ENCODE results near the gene NUAK1. TPM values are rescaled to one million over a fixed set of nuclear protein-coding genes. Genes with fewer than 3 reads are reported as not detected.

Gene NUAK1
- total RNA-seq, 1 experiment from 2014 or later: 7.4 TPM

DNA sequence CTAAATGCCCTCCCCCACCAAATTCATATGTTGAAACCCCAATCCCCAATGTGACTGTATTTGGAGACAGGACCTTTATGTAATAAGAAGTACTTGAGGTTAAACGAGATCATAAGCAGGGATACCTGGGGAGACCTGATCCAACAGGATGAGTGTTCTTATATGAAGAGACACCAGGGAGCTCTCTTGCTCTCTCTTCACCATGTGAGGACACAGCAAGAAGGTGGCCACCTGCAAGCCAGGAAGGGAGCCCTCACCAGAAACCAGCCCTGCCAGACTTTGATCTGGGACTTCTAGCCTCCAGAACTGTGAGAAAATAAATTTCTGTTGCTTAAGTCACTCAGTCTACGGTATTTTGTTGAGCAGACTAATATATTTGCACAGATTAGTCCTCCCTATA lies 113.6 kb downstream of the NUAK1 start (continued):
- TF ChIP-seq, protein P1, sequence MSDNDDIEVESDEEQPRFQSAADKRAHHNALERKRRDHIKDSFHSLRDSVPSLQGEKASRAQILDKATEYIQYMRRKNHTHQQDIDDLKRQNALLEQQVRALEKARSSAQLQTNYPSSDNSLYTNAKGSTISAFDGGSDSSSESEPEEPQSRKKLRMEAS (IDR thresholded peaks at IDR 0.05): no peak
- TF ChIP-seq RAD21 (IDR thresholded peaks at IDR 0.05; ENCODE audit: low read depth) (no peak), SIN3A (IDR thresholded peaks at IDR 0.05; ENCODE audit: low read depth) (no peak)
- TF ChIP-seq, protein P2, sequence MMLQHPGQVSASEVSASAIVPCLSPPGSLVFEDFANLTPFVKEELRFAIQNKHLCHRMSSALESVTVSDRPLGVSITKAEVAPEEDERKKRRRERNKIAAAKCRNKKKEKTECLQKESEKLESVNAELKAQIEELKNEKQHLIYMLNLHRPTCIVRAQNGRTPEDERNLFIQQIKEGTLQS (IDR thresholded peaks at IDR 0.05): no peak

DNA sequence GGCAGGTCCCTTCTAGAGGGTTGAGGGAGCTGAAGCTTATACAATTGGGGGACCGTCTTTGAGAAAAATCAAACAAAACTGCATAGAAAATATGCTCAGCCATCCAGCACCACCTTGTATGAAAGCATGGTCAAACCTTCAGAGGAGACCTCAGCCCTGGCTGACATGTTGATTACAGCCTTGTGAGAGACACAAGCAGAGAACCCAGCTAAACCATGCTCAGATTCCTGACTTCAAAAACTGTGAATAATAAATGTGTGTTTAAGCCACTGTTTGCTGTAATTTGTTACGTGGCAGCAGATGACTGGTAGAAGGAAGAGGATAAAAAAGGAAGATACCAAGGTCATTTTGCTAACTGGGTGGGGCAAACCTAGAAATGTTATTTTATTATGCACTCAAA lies 115.7 kb downstream of the NUAK1 start:
- ATAC-seq: no peak
- RAD21 ChIA-PET (ENCODE audit: low non-redundant PET in 1 of 2, low total read pairs in 2 of 2, uncharacterized antibody in 2 of 2, unreplicated experiment in 2 of 2): no interaction called here
- H3K4me3 ChIP-seq (replicated peaks in 1 of 2; ENCODE audit: low read depth in 1 of 2, low read length in 2 of 2): no peak overlapping the region
- H4K20me1 ChIP-seq (ENCODE audit: insufficient read depth): no peaks in the 10 kb centered on the region
- H3K9me3 ChIP-seq (ENCODE audit: control insufficient read depth in 1 of 2, insufficient read depth in 1 of 2, low read depth in 1 of 2, low read length in 2 of 2): no peaks in the 10 kb centered on the region; a peak in 1 of 4 replicates
- no peaks in the 10 kb centered on the region for H3K4me1 ChIP-seq (ENCODE audit: control insufficient read depth in 1 of 2, insufficient read depth in 2 of 2, low read length in 2 of 2)
- CTCF ChIA-PET: no interaction called here
- intact Hi-C loops (cut with micrococcal nuclease): no loop called here
- no peak overlapping the region for H3K4me2 ChIP-seq (ENCODE audit: low read length)
- 0 out of 2 replicates have a peak, but pooled peaks cover 3% of the 10 kb centered on the region for H3K27me3 ChIP-seq (ENCODE audit: insufficient read depth, low read length)
- H3K36me3 ChIP-seq (ENCODE audit: control insufficient read depth in 1 of 2, insufficient read depth in 2 of 2, low read length in 2 of 2): no peaks in the 10 kb centered on the region
- TF ChIP-seq, protein P3, sequence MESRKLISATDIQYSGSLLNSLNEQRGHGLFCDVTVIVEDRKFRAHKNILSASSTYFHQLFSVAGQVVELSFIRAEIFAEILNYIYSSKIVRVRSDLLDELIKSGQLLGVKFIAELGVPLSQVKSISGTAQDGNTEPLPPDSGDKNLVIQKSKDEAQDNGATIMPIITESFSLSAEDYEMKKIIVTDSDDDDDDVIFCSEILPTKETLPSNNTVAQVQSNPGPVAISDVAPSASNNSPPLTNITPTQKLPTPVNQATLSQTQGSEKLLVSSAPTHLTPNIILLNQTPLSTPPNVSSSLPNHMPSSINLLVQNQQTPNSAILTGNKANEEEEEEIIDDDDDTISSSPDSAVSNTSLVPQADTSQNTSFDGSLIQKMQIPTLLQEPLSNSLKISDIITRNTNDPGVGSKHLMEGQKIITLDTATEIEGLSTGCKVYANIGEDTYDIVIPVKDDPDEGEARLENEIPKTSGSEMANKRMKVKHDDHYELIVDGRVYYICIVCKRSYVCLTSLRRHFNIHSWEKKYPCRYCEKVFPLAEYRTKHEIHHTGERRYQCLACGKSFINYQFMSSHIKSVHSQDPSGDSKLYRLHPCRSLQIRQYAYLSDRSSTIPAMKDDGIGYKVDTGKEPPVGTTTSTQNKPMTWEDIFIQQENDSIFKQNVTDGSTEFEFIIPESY (IDR thresholded peaks at IDR 0.05; ENCODE audit: extremely low read depth, insufficient replicate concordance, low read length): no peak
- TF ChIP-seq SIN3A (IDR thresholded peaks at IDR 0.05; ENCODE audit: low read depth) (no peak), ELF1 (IDR thresholded peaks at IDR 0.05; ENCODE audit: borderline replicate concordance, low read depth) (no peak), EZH2 (IDR thresholded peaks at IDR 0.05) (no peak), ZFX (IDR thresholded peaks at IDR 0.05) (no peak), CBX3 (IDR thresholded peaks at IDR 0.05; ENCODE audit: low read depth) (no peak), EGR1 (IDR thresholded peaks at IDR 0.05; ENCODE audit: low read depth) (no peak)
- TF ChIP-seq, protein P1 (IDR thresholded peaks at IDR 0.05): no peak
- TF ChIP-seq, protein P4, sequence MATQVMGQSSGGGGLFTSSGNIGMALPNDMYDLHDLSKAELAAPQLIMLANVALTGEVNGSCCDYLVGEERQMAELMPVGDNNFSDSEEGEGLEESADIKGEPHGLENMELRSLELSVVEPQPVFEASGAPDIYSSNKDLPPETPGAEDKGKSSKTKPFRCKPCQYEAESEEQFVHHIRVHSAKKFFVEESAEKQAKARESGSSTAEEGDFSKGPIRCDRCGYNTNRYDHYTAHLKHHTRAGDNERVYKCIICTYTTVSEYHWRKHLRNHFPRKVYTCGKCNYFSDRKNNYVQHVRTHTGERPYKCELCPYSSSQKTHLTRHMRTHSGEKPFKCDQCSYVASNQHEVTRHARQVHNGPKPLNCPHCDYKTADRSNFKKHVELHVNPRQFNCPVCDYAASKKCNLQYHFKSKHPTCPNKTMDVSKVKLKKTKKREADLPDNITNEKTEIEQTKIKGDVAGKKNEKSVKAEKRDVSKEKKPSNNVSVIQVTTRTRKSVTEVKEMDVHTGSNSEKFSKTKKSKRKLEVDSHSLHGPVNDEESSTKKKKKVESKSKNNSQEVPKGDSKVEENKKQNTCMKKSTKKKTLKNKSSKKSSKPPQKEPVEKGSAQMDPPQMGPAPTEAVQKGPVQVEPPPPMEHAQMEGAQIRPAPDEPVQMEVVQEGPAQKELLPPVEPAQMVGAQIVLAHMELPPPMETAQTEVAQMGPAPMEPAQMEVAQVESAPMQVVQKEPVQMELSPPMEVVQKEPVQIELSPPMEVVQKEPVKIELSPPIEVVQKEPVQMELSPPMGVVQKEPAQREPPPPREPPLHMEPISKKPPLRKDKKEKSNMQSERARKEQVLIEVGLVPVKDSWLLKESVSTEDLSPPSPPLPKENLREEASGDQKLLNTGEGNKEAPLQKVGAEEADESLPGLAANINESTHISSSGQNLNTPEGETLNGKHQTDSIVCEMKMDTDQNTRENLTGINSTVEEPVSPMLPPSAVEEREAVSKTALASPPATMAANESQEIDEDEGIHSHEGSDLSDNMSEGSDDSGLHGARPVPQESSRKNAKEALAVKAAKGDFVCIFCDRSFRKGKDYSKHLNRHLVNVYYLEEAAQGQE (IDR thresholded peaks at IDR 0.05; ENCODE audit: low read depth): no peak
- no peak overlapping the region for H3K27ac ChIP-seq (ENCODE audit: low read depth, low read length)
- H2AFZ ChIP-seq (ENCODE audit: low read depth, low read length, poor library complexity, severe bottlenecking): no peak overlapping the region
- no TSS peak for BruUV-seq (replicated peaks)
- no peak overlapping the region for H3K9ac ChIP-seq (ENCODE audit: low read length)
- no peak for DNase-seq (ENCODE audit: low read depth, low spot score)
- POLR2A ChIA-PET: no interaction called here
- no peaks in the 10 kb centered on the region for H3K9me2 ChIP-seq (ENCODE audit: insufficient read depth)
- H3K79me2 ChIP-seq (ENCODE audit: insufficient read depth, low read length): no peaks in the 10 kb centered on the region

Measured in HCT116 (cell line).